GM13976 (cell line): ENCODE data around the gene NCAM1.

ENCODE experiments used
- DNase-seq: peaks from one replicate; pipeline ENCODE4 v3.0.0; 2012; ENCODE audit warnings: low spot score
- in situ Hi-C: fragments of 300-500 bp; cut with MboI; formaldehyde crosslinking; loops from one replicate; pipeline ENCODE4 v1.12.0; 2022; ENCODE audit warnings: low sequenced_read_pairs, mixed read lengths, inconsistent platforms; ENCODE audit not compliant: unreplicated experiment
- TF ChIP-seq, protein P1 (sequence below): IDR thresholded peaks from 2 replicates; pipeline ENCODE4 v1.5.1; 2012; ENCODE audit warnings: borderline replicate concordance, mild to moderate bottlenecking; ENCODE audit not compliant: insufficient read depth; ENCODE audit errors: extremely low read depth, missing control alignments, control extremely low read depth

The NCAM1 gene

DNA sequence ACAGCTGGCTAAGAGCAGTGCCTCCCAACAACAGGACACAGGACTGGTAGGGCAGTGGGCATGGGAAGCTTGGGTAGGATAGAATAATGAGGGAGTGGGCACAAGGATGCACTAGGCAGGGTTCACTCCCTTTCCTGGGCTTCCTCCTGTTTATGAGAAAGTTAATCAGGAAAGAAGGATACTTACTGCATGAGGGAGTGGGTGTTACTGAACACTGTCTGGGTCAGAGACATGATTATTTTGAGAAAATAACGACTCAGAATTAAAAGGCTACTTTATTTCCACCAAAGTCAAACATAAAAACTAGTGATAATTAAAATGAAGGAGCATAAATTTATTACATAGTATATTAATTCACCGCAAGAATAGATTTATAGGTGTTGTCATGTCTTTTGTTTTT is 35.8 kb downstream of the NCAM1 start:
- no peak for DNase-seq
- in situ Hi-C loops = no loop called here
- TF ChIP-seq, protein P1, sequence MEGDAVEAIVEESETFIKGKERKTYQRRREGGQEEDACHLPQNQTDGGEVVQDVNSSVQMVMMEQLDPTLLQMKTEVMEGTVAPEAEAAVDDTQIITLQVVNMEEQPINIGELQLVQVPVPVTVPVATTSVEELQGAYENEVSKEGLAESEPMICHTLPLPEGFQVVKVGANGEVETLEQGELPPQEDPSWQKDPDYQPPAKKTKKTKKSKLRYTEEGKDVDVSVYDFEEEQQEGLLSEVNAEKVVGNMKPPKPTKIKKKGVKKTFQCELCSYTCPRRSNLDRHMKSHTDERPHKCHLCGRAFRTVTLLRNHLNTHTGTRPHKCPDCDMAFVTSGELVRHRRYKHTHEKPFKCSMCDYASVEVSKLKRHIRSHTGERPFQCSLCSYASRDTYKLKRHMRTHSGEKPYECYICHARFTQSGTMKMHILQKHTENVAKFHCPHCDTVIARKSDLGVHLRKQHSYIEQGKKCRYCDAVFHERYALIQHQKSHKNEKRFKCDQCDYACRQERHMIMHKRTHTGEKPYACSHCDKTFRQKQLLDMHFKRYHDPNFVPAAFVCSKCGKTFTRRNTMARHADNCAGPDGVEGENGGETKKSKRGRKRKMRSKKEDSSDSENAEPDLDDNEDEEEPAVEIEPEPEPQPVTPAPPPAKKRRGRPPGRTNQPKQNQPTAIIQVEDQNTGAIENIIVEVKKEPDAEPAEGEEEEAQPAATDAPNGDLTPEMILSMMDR = no peak

DNA sequence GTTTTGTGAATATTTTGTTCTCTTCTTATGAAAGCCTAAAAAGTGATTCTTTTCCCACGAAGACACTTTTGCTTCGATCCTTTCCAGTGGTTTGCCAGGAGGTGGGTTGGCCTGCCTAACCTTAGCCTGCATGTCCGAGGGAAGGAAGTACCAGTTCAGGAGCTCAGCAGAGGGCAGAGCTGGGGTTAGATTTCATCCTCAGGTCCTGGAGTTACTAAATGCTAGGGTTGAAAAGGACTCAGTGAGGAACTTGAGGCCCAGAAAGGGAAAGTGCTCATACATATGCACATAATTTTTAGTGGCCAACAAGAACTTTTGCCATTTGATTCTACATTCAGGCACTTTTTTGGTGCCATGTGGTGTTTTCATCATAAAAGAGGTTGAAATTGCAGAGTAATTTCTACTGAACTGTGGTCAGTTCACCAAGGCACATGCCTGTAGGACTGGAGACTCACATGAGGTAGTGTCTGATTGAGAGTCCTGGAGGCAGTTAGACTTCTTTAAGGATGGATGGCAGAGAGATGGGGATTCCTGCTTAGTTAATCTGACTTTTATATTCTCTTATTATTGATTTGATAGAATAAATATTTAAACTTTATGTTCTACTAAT is 36.7 kb downstream of the NCAM1 start:
- in situ Hi-C loops = no loop called here
- no peak for DNase-seq
- TF ChIP-seq, protein P1 = no peak

DNA sequence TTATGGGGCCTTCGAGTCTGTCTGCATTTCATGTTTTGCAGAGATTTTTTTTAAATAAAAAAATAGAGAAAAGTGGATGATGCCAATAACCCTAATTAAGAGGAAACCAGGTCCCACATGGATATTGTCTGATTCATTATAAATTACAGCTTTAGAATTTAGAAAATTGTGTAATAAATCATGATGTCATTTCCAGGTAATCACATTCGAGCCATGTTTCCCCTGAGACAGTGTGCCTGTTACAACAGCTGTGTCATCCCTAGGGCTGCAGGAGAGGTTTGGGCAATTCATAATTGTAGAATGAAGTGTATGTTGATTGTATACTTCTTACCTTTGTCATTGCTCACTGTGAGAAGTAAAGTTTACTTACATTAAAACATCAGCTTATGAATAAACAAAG is 38.3 kb downstream of the NCAM1 start:
- in situ Hi-C loops = no loop called here
- no peak for DNase-seq

DNA sequence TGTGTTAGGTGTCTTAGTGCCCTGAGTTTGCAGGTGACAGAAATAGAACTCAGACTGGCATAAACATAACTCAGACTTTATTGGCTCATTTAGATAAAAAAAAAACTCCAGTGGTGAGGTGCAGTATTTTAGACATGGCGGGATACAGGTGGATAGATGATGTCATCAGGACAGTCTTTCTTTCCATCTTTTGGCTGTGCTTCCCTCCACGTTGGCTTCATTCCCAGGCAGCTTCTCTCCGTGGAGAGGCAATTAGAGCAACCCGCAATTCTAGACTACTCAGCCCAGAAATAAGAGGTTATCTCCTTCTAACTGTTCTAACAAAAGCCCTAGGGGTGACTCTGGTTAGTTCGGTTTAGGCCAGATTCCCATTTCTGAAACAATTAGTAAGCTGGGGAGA is 40.5 kb downstream of the NCAM1 start:
- no peak for DNase-seq
- in situ Hi-C loops = no loop called here
- TF ChIP-seq, protein P1 = no peak

More for the DNA sequence above, 38.3 kb downstream of the NCAM1 start:
- TF ChIP-seq, protein P1 = no peak

DNA sequence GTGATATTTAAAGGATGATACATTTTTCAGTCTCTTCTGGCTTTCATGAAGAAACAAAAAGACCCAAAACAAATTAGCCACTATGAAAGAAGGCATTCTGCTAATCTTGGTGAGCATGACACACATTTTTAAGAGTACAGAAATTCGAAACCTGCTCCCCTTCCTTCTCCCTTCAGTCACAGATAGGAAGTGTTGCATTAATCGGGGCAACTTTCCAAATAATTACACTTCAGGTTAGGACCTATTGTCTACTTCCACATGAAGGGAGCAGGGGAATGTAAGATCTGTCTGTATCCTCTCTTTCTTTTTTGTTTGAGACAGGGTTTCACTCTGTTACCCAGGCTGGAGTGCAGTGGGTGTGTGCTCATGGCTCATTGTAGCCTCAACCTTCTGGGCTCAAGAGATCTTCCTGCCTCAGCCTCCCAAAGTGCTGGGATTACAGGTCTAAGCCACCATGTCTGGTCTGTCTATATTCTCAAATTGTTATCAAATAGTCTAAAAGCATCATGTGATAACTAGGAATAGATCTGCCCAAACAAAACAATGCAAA is 45.8 kb downstream of the NCAM1 start:
- TF ChIP-seq, protein P1 = no peak
- in situ Hi-C loops = no loop called here
- DNase-seq = no peak

DNA sequence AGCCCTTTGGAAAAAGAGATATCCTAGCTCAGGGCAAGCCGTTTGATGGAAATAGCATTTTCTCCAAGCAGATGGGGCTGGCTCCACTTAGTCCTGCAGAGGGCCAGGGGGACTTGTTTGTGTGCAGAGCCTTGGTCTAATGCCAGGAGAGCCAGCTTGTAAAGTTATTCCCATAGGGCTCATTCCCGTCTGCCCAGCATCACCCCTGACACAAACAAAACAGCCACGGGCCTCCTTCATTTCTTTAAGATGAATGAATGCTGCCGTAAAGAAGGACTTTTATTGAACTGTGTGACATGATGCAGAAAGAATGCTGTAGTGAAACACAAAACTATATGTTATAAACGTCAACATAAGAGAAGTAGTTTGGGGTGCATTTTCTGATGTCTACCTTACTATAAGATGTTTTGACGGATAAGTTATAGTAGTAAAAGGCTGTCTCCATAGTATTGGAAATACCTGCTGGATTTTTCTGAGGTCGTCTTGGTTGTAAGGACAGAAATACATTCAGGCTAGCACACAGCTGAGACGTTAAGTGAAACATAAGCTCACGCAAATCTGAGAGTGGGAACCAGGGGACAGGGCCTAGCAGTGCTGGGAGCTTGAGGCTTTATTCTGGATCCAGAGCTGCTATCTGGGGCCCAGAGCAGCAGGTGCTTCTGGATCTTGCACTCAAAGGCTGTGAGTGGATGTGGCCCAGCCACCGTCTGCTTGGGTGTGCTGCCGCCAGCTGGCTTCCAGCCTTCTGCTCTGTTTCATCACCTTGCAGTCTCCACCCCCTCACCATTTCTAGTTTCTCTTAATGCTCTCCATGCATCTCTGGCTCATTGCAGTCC is 53.3 kb downstream of the NCAM1 start:
- TF ChIP-seq, protein P1 = no peak
- no peak for DNase-seq
- in situ Hi-C loops = no loop called here
